Thoracic aorta (tissue), 2 donors: Measurements from ENCODE around the gene CNPY1. TPM values are rescaled to one million over a fixed set of nuclear protein-coding genes. Genes with fewer than 3 reads are reported as not detected.

ENCODE experiments used
- ATAC-seq: fragments of 150-250 bp; one replicate; pipeline ENCODE4 v1.8.0; 2017; ENCODE audit warnings: low read depth; ENCODE audit not compliant: insufficient number of reproducible peaks, low FRiP score
- DNase-seq: peaks from one replicate; pipeline ENCODE4 v3.0.0-alpha.2; 2020; ENCODE audit warnings: low spot score
- H3K27ac ChIP-seq, 2 donors: fragments of 200-600 bp; sonication (generic); 1 replicate in 1 of 2; 2 replicates in 1 of 2; pipeline ENCODE4 v1.5.1; 2016; ENCODE audit warnings: mild to moderate bottlenecking in 2 of 2, moderate library complexity in 2 of 2
- H3K27me3 ChIP-seq: fragments of 200-600 bp; sonication (generic); replicated peaks from 2 replicates; pipeline ENCODE4 v1.6.0; 2016; ENCODE audit warnings: mild to moderate bottlenecking; ENCODE audit not compliant: insufficient read depth
- H3K36me3 ChIP-seq: fragments of 200-600 bp; sonication (generic); one replicate; pipeline ENCODE4 v1.5.1; 2016
- H3K4me1 ChIP-seq, 2 donors: fragments of 200-600 bp; sonication (generic); 1 replicate in 1 of 2; 2 replicates in 1 of 2; pipeline versions ENCODE4 v1.5.1 to v1.6.0; 2016; ENCODE audit warnings: low read depth in 2 of 2, mild to moderate bottlenecking in 1 of 2; ENCODE audit not compliant: control insufficient read depth in 1 of 2
- H3K4me3 ChIP-seq: fragments of 200-600 bp; sonication (generic); 2 replicates; pipeline ENCODE4 v1.5.1; 2016; ENCODE audit warnings: mild to moderate bottlenecking
- H3K9me3 ChIP-seq: fragments of 200-600 bp; sonication (generic); 2 replicates; pipeline ENCODE4 v1.5.1; 2016
- total RNA-seq, 2 donors: library from RNA; depleted of rRNA; stranded (reverse); fragments of >200 nt; gene quantifications; one replicate each; pipeline versions ENCODE4 v1.1.0 to v1.2.3, GENCODE V29; 2016
- TF ChIP-seq, protein P1 (sequence below): fragments of 200-600 bp; sonication (generic); IDR thresholded peaks from one replicate; pipeline ENCODE4 v1.5.1; 2019; ENCODE audit warnings: antibody characterized with exemption

Gene CNPY1
- total RNA-seq, 2 donors from 2014 or later: not detected

DNA sequence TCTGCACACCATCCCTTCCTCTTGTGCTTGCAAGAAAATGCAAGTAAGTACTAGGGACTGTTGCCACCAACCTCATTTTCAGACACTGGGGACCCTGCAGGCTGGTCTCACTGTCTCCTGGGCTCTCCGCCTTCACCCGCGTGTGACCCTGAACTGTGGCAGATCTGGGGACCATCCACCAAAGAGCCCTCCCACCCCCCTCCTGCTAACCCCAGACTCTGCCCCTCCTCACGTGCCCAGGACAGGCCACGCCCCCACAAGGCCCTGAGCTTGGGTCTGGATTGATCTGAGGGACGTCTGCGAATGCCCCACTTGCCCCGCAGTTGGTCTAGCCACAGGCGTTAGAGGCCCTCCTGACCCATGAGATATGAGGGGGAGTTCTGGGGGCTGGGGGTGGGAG lies 8.1 kb downstream of the CNPY1 start:
- H3K4me3 ChIP-seq: no peak overlapping the region
- no peaks in the 10 kb centered on the region for H3K27me3 ChIP-seq
- no peaks in the 10 kb centered on the region for H3K9me3 ChIP-seq
- TF ChIP-seq, protein P1, sequence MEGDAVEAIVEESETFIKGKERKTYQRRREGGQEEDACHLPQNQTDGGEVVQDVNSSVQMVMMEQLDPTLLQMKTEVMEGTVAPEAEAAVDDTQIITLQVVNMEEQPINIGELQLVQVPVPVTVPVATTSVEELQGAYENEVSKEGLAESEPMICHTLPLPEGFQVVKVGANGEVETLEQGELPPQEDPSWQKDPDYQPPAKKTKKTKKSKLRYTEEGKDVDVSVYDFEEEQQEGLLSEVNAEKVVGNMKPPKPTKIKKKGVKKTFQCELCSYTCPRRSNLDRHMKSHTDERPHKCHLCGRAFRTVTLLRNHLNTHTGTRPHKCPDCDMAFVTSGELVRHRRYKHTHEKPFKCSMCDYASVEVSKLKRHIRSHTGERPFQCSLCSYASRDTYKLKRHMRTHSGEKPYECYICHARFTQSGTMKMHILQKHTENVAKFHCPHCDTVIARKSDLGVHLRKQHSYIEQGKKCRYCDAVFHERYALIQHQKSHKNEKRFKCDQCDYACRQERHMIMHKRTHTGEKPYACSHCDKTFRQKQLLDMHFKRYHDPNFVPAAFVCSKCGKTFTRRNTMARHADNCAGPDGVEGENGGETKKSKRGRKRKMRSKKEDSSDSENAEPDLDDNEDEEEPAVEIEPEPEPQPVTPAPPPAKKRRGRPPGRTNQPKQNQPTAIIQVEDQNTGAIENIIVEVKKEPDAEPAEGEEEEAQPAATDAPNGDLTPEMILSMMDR: no peak
- H3K36me3 ChIP-seq: no peaks in the 10 kb centered on the region
- DNase-seq (no peak), ATAC-seq (no peak)
- peaks cover 2 to 6% of the 10 kb centered on the region in 2 donors for H3K4me1 ChIP-seq
- H3K27ac ChIP-seq: no peak overlapping the region

- Histone ChIP-seq H3K9me3 (no peaks in the 10 kb centered on the region), H3K27me3 (peaks cover 9% of the 10 kb centered on the region), H3K27ac (no peak overlapping the region), H3K36me3 (no peaks in the 10 kb centered on the region), H3K4me3 (no peak overlapping the region), H3K4me1 (peaks cover 9 to 12% of the 10 kb centered on the region in 2 donors)
- TF ChIP-seq, protein P1: no peak
- DNase-seq (no peak), ATAC-seq (no peak)
Observed at GRCh38 chr7:155536451-155536850, 9.9 kb downstream of the CNPY1 start.

GRCh38 chr7:155534691-155535090 lies 11.7 kb downstream of the CNPY1 start:
- Histone ChIP-seq H3K4me3 (no peak overlapping the region), H3K27me3 (peaks cover 11% of the 10 kb centered on the region), H3K36me3 (no peaks in the 10 kb centered on the region), H3K4me1 (peaks cover 9 to 12% of the 10 kb centered on the region in 2 donors), H3K27ac (no peak overlapping the region), H3K9me3 (no peaks in the 10 kb centered on the region)
- no peak for DNase-seq
- no peak for ATAC-seq
- TF ChIP-seq, protein P1: no peak

GRCh38 chr7:155533827-155534690 lies 12.3 kb downstream of the CNPY1 start:
- H3K4me1 ChIP-seq: peaks cover 9 to 12% of the 10 kb centered on the region in 2 donors
- ATAC-seq: no peak
- no peak for DNase-seq
- H3K27me3 ChIP-seq: peaks cover 11% of the 10 kb centered on the region
- TF ChIP-seq, protein P1: peak; percentile 16
- no peaks in the 10 kb centered on the region for H3K36me3 ChIP-seq
- H3K4me3 ChIP-seq: peak overlapping the region; percentile 56
- no peak overlapping the region for H3K27ac ChIP-seq
- no peaks in the 10 kb centered on the region for H3K9me3 ChIP-seq

GRCh38 chr7:155533120-155533826 lies 13.1 kb downstream of the CNPY1 start:
- DNase-seq (no peak), ATAC-seq (no peak)
- H3K4me1 ChIP-seq: peaks cover 9 to 12% of the 10 kb centered on the region in 2 donors
- TF ChIP-seq, protein P1: no peak
- peaks cover 11% of the 10 kb centered on the region for H3K27me3 ChIP-seq
- H3K27ac ChIP-seq: no peak overlapping the region
- H3K4me3 ChIP-seq: peak overlapping the region; percentile 56
- H3K9me3 ChIP-seq: no peaks in the 10 kb centered on the region
- H3K36me3 ChIP-seq: no peaks in the 10 kb centered on the region
